Mucosa of descending colon (tissue), 3 donors: ENCODE data around the gene STUM. TPM values are rescaled to one million over a fixed set of nuclear protein-coding genes. Genes with fewer than 3 reads are reported as not detected.

Experiments used
- ATAC-seq: fragments of 200-7000 bp; cut with Tn5 transposase; one replicate; pipeline ENCODE4 v1.9.1; 2020; ENCODE audit warnings: mild to moderate bottlenecking, moderate library complexity
- DNase-seq, 3 donors: peaks; one replicate each; pipeline ENCODE4 v3.0.0-alpha.2; 2020
- H3K36me3 ChIP-seq: fragments of 200-600 bp; one replicate; pipeline ENCODE4 v1.8.0; 2021; ENCODE audit warnings: low read depth, mild to moderate bottlenecking
- H3K4me1 ChIP-seq: fragments of 200-600 bp; one replicate; pipeline ENCODE4 v1.8.0; 2021; ENCODE audit warnings: low read depth, mild to moderate bottlenecking
- H3K4me3 ChIP-seq: fragments of 200-600 bp; one replicate; pipeline ENCODE4 v1.8.0; 2021; ENCODE audit warnings: mild to moderate bottlenecking
- H3K9me3 ChIP-seq: fragments of 200-600 bp; one replicate; pipeline ENCODE4 v1.8.0; 2021; ENCODE audit warnings: mild to moderate bottlenecking
- CTCF ChIP-seq: fragments of 200-600 bp; IDR thresholded peaks from one replicate; pipeline ENCODE4 v1.8.0; 2022; ENCODE audit warnings: antibody characterized with exemption, mild to moderate bottlenecking
- intact Hi-C, 2 donors: fragments of 100-400 bp; cut with DNase I in 1 of 2; cut with micrococcal nuclease in 1 of 2; formaldehyde crosslinking; loops; one replicate each; pipeline versions ENCODE4 v1.11.0 to v1.11.1; 2022; cut with DNase I, micrococcal nuclease
- total RNA-seq, 3 donors: library from RNA; stranded (reverse); fragmentation: NEBNext Ultra II Directional in 2 of 3; extraction: Animal tissue kit (Norgen Biotek cat#: 25700) in 2 of 3; gene quantifications; one replicate each; pipeline versions ENCODE4 v1.2.1 to v1.2.4, GENCODE V29; 2021 to 2023
- donor health status: DM: no; HTN: no; CAD: no; lungs with moderate emphysema.
- donor health status: DM: no; HTN: no; CAD: no.
- donor health status: DM: no; HTN: yes; CAD: no.

The STUM gene
- total RNA-seq, 3 donors from 2014 or later, result 1.2 to 18.4 (median 4.9) TPM

GRCh38 chr1:226648421-226648820 lies 99.9 kb downstream of the STUM start:
- intact Hi-C loops, result no loop called here
- DNase-seq (peak in 1 of 3 donors; percentile 12), ATAC-seq (no peak)
- TF ChIP-seq CTCF, result no peak
- Histone ChIP-seq H3K4me3 (no peak overlapping the region), H3K9me3 (no peaks in the 10 kb centered on the region), H3K36me3 (no peaks in the 10 kb centered on the region), H3K4me1 (no peaks in the 10 kb centered on the region)

- no peak overlapping the region for H3K4me3 ChIP-seq
- H3K36me3 ChIP-seq, result no peaks in the 10 kb centered on the region
- H3K9me3 ChIP-seq, result no peaks in the 10 kb centered on the region
- intact Hi-C loops, result no loop called here
- no peak for TF ChIP-seq CTCF
- peaks cover under 1% of the 10 kb centered on the region for H3K4me1 ChIP-seq
- ATAC-seq (no peak), DNase-seq (no peak)
Observed at GRCh38 chr1:226649244-226649643, 100.7 kb downstream of the STUM start.

GRCh38 chr1:226649780-226650179 lies 101.2 kb downstream of the STUM start:
- peaks cover 4% of the 10 kb centered on the region for H3K4me1 ChIP-seq
- no peaks in the 10 kb centered on the region for H3K9me3 ChIP-seq
- H3K4me3 ChIP-seq, result no peak overlapping the region
- DNase-seq, result peak in 1 of 3 donors; percentile 29
- ATAC-seq, result no peak
- H3K36me3 ChIP-seq, result no peaks in the 10 kb centered on the region
- intact Hi-C loops, result loop anchor here in 1 of 2 donors (5.0 to 10.0 kb wide), 2 partner anchors 85 to 178 kb away; partner anchors contain the start of gene ITPKB
- TF ChIP-seq CTCF, result no peak

GRCh38 chr1:226650236-226650841 lies 101.8 kb downstream of the STUM start:
- Histone ChIP-seq H3K9me3 (no peaks in the 10 kb centered on the region), H3K4me3 (no peak overlapping the region), H3K4me1 (peaks cover 7% of the 10 kb centered on the region), H3K36me3 (no peaks in the 10 kb centered on the region)
- intact Hi-C loops, result loop anchor here in 1 of 2 donors (5.0 to 10.0 kb wide), 2 partner anchors 84 to 177 kb away; partner anchors contain the start of gene ITPKB
- ATAC-seq, result no peak
- TF ChIP-seq CTCF, result no peak
- peak in 1 of 3 donors; percentile 36 for DNase-seq

- peak in 1 of 3 donors; percentile 26 for DNase-seq
- H3K36me3 ChIP-seq, result no peaks in the 10 kb centered on the region
- H3K4me1 ChIP-seq, result peaks cover 16% of the 10 kb centered on the region
- no peak overlapping the region for H3K4me3 ChIP-seq
- ATAC-seq, result no peak
- no peaks in the 10 kb centered on the region for H3K9me3 ChIP-seq
- intact Hi-C loops, result loop anchor here in 1 of 2 donors (5.0 to 10.0 kb wide), 2 partner anchors 84 to 176 kb away; partner anchors contain the start of gene ITPKB
- no peak for TF ChIP-seq CTCF
Observed at GRCh38 chr1:226651041-226651731, 102.6 kb downstream of the STUM start.
